B cell (primary cell): Measurements from ENCODE around the gene SGPP2. TPM values are rescaled to one million over a fixed set of nuclear protein-coding genes. Genes with fewer than 3 reads are reported as not detected.

Experiments used
- ATAC-seq: fragments of 200-7000 bp; cut with Tn5 transposase; one replicate; pipeline ENCODE4 v1.10.0; 2021; ENCODE audit warnings: low read depth, mild to moderate bottlenecking, moderate number of reproducible peaks, moderate library complexity
- CTCF ChIA-PET: fragments of 350-600 bp; sonication (Branson Sonifier 250); formaldehyde crosslinking; loops from one replicate; lab custom pipeline; 2021; ENCODE audit warnings: antibody characterized with exemption, inconsistent platforms; lab: Charles Lee
- POLR2A ChIA-PET: fragments of 350-600 bp; sonication (Branson Sonifier 250); formaldehyde crosslinking; loops from one replicate; lab custom pipeline; 2021; ENCODE audit warnings: antibody characterized with exemption; lab: Charles Lee
- DNase-seq: peaks from one replicate; pipeline ENCODE4 v3.0.0; 2013
- H2AFZ ChIP-seq: 2 replicates; pipeline ENCODE4 v1.6.1; 2012; ENCODE audit warnings: mild to moderate bottlenecking, low read depth, low read length; ENCODE audit not compliant: insufficient read depth, poor library complexity, severe bottlenecking
- H3K27ac ChIP-seq, 2 donors: 1 replicate in 1 of 2; 2 replicates in 1 of 2; pipeline ENCODE4 v1.5.1; 2012 to 2013; ENCODE audit warnings: low read length in 2 of 2, mild to moderate bottlenecking in 2 of 2, moderate library complexity in 1 of 2
- H3K27me3 ChIP-seq, 4 experiments: fragments of 200-600 bp in 1 of 4; sonication (generic) in 1 of 4; replicated peaks in 1 of 4; 1 replicate in 2 of 4; 2 replicates in 2 of 4; pipeline versions ENCODE4 v1.6.1 to v1.7.0; 2013 to 2016; ENCODE audit warnings: low read length in 3 of 4, mild to moderate bottlenecking in 2 of 4, mixed read lengths in 1 of 4, moderate library complexity in 1 of 4; ENCODE audit not compliant: insufficient read depth in 4 of 4, control insufficient read depth in 3 of 4; ENCODE audit errors: control extremely low read depth in 1 of 4
- H3K36me3 ChIP-seq, 2 experiments: replicated peaks in 1 of 2; 1 replicate in 1 of 2; 2 replicates in 1 of 2; pipeline versions ENCODE4 v1.6.1 to v1.7.1; 2013; ENCODE audit warnings: low read length in 1 of 2; ENCODE audit not compliant: insufficient read depth in 2 of 2, control insufficient read depth in 1 of 2; ENCODE audit errors: control extremely low read depth in 1 of 2, extremely low read depth in 1 of 2
- H3K4me1 ChIP-seq, 2 donors: fragments of 200-600 bp in 1 of 2; sonication (generic) in 1 of 2; 1 replicate in 1 of 2; 2 replicates in 1 of 2; pipeline versions ENCODE4 v1.5.1 to v1.6.1; 2013 to 2017; ENCODE audit warnings: low read length in 2 of 2; ENCODE audit not compliant: control insufficient read depth in 2 of 2, insufficient read depth in 2 of 2
- H3K4me2 ChIP-seq: replicated peaks from 2 replicates; pipeline ENCODE3; 2012; ENCODE audit warnings: mild to moderate bottlenecking, low read depth, low read length; ENCODE audit not compliant: poor library complexity, severe bottlenecking
- H3K4me3 ChIP-seq, 5 experiments: fragments of 200-600 bp in 1 of 5; sonication (generic) in 1 of 5; 1 replicate in 3 of 5; 2 replicates in 2 of 5; pipeline versions ENCODE4 v1.5.1 to v1.7.0; 2011 to 2016; ENCODE audit warnings: low read length in 4 of 5, mild to moderate bottlenecking in 4 of 5, low read depth in 2 of 5, control low read depth in 1 of 5, moderate library complexity in 1 of 5; ENCODE audit not compliant: insufficient read depth in 1 of 5; ENCODE audit errors: control extremely low read depth in 1 of 5, extremely low read depth in 1 of 5
- H3K79me2 ChIP-seq: fragments of 200-600 bp; sonication (generic); one replicate; pipeline ENCODE4 v1.6.0; 2016; ENCODE audit warnings: low read length; ENCODE audit not compliant: control insufficient read depth, insufficient read depth
- H3K9ac ChIP-seq: fragments of 200-600 bp; sonication (generic); 2 replicates; pipeline ENCODE4 v1.6.1; 2017; ENCODE audit warnings: mild to moderate bottlenecking, low read length, moderate library complexity
- H3K9me3 ChIP-seq, 3 donors: one replicate each; pipeline versions ENCODE4 v1.6.1 to v1.7.1; 2013; ENCODE audit warnings: low read length in 2 of 3; ENCODE audit not compliant: control insufficient read depth in 2 of 3, insufficient read depth in 1 of 3; ENCODE audit errors: control extremely low read depth in 1 of 3
- H4K20me1 ChIP-seq: 2 replicates; pipeline ENCODE4 v1.6.0; 2012; ENCODE audit warnings: mild to moderate bottlenecking, low read length; ENCODE audit not compliant: insufficient read depth, control insufficient read depth, poor library complexity, severe bottlenecking
- H3K27ac Mint-ChIP-seq: one replicate; pipeline ENCODE4 v1.8.0; 2021; ENCODE audit warnings: mixed read lengths
- H3K27me3 Mint-ChIP-seq: one replicate; pipeline ENCODE4 v1.8.0; 2021; ENCODE audit warnings: mixed read lengths
- H3K4me1 Mint-ChIP-seq: one replicate; pipeline ENCODE4 v1.8.0; 2021; ENCODE audit warnings: mixed read lengths
- H3K4me3 Mint-ChIP-seq: one replicate; pipeline ENCODE4 v1.8.0; 2021; ENCODE audit warnings: mixed read lengths
- H3K9me3 Mint-ChIP-seq: one replicate; pipeline ENCODE4 v1.8.0; 2022; ENCODE audit warnings: mixed read lengths; ENCODE audit not compliant: insufficient read depth
- CTCF ChIP-seq: fragments of 200-600 bp; IDR thresholded peaks from one replicate; pipeline ENCODE4 v1.8.0; 2022; ENCODE audit warnings: antibody characterized with exemption, mild to moderate bottlenecking
- EZH2 ChIP-seq: IDR thresholded peaks from 2 replicates; pipeline ENCODE4 v1.6.1; 2012; ENCODE audit warnings: borderline replicate concordance, low read depth, mild to moderate bottlenecking, moderate library complexity, low read length; ENCODE audit not compliant: insufficient read depth, poor library complexity, severe bottlenecking
- WGBS: methylation state at CpG from one replicate; pipeline ENCODE4 v1.1.5; 2013; ENCODE audit warnings: missing lambda C conversion rate; ENCODE audit not compliant: insufficient coverage; 5-methylcytosine and 5-hydroxymethylcytosine counted together
- intact Hi-C: fragments of 100-400 bp; cut with micrococcal nuclease; formaldehyde crosslinking; loops from one replicate; pipeline ENCODE4 v1.10.0; 2022
- polyA plus RNA-seq: library from polyadenylated mRNA; depleted of rRNA; stranded (reverse); fragments of >200 nt; gene quantifications from 2 replicates; pipeline ENCODE4 v1.2.3, GENCODE V29; 2012
- total RNA-seq, 2 donors: library from RNA; stranded (reverse); fragments of 120-200 nt in 1 of 2; gene quantifications; 1 replicate in 1 of 2; 2 replicates in 1 of 2; pipeline versions ENCODE4 v1.2.3 to v1.2.4, GENCODE V29; 2013 to 2022

SGPP2 gene
- total and polyA plus RNA-seq, 2 donors (not counting 1 experiment from before 2014, with no cell fraction given) = 1.5 to 7.7 TPM

- Histone ChIP-seq H3K27me3 (no peaks in the 10 kb centered on the region), H3K79me2 (no peaks in the 10 kb centered on the region), H3K4me3 (no peak overlapping the region), H3K27ac (no peak overlapping the region), H3K9ac (no peak overlapping the region), H4K20me1 (no peaks in the 10 kb centered on the region), H3K4me2 (no peak overlapping the region), H2AFZ (no peak overlapping the region), H3K36me3 (no peaks in the 10 kb centered on the region), H3K9me3 (no peaks in the 10 kb centered on the region), H3K4me1 (no peaks in the 10 kb centered on the region)
- ATAC-seq = no peak
- H3K4me3 Mint-ChIP-seq = no peak overlapping the region
- POLR2A ChIA-PET = no interaction called here
- H3K9me3 Mint-ChIP-seq = no peaks in the 10 kb centered on the region
- no peak for DNase-seq
- TF ChIP-seq EZH2 (no peak), CTCF (no peak)
- peaks cover 2% of the 10 kb centered on the region for H3K27me3 Mint-ChIP-seq
- no peak overlapping the region for H3K27ac Mint-ChIP-seq
- WGBS = 100% methylated on average over 2 of the region's 4 CpGs
- no peaks in the 10 kb centered on the region for H3K4me1 Mint-ChIP-seq
- intact Hi-C loops = no loop called here
- CTCF ChIA-PET = no interaction called here
Observed at GRCh38 chr2:222468346-222468745, 44.0 kb downstream of the SGPP2 start.

GRCh38 chr2:222470802-222471468, 46.6 kb downstream of the SGPP2 start:
- H3K27me3 Mint-ChIP-seq = peaks cover 2% of the 10 kb centered on the region
- no peaks in the 10 kb centered on the region for H3K4me1 ChIP-seq
- H3K27ac ChIP-seq = no peak overlapping the region
- TF ChIP-seq EZH2 (no peak), CTCF (no peak)
- no peaks in the 10 kb centered on the region for H3K9me3 Mint-ChIP-seq
- H3K4me3 Mint-ChIP-seq = no peak overlapping the region
- no peaks in the 10 kb centered on the region for H3K9me3 ChIP-seq
- ATAC-seq (no peak), DNase-seq (no peak)
- H3K27me3 ChIP-seq = no peaks in the 10 kb centered on the region
- POLR2A ChIA-PET = no interaction called here
- WGBS = 100% methylated on average over 2 of the region's 5 CpGs
- H3K36me3 ChIP-seq = no peaks in the 10 kb centered on the region
- no peak overlapping the region for H3K27ac Mint-ChIP-seq
- H4K20me1 ChIP-seq = no peaks in the 10 kb centered on the region
- no peak overlapping the region for H3K4me3 ChIP-seq
- H3K4me1 Mint-ChIP-seq = no peaks in the 10 kb centered on the region
- no peaks in the 10 kb centered on the region for H3K79me2 ChIP-seq
- intact Hi-C loops = no loop called here
- H3K9ac ChIP-seq = no peak overlapping the region
- no peak overlapping the region for H3K4me2 ChIP-seq
- H2AFZ ChIP-seq = no peak overlapping the region
- CTCF ChIA-PET = no interaction called here
